IMR-90 (cell line): ENCODE measurements around the gene TSEN54. TPM values are rescaled to one million over a fixed set of nuclear protein-coding genes. Genes with fewer than 3 reads are reported as not detected.

Experiments
- ATAC-seq: fragments of 200-7000 bp; cut with Tn5 transposase; 2 replicates; pipeline ENCODE4 v1.9.1; 2020; ENCODE audit warnings: low read depth, mild to moderate bottlenecking, moderate library complexity
- BruUV-seq: library from RNA; stranded (reverse); fragments of 400-500 nt; replicated peaks from 2 replicates; lab custom pipeline; 2021; lab: Mats Ljungman, UMichigan
- CTCF ChIA-PET: fragments of 300-600 bp; formaldehyde crosslinking; extraction: SDS; loops from one replicate; lab custom pipeline; 2021; ENCODE audit warnings: antibody characterized with exemption; lab: Yijun Ruan, JAX
- POLR2A ChIA-PET: fragments of 300-600 bp; sonication (Branson Sonifier 250); formaldehyde crosslinking; loops from one replicate; lab custom pipeline; 2022; ENCODE audit warnings: antibody characterized with exemption; ENCODE audit not compliant: unreplicated experiment; lab: Charles Lee
- DNase-seq: peaks from one replicate; pipeline ENCODE4 v3.0.0; 2013
- H2AFZ ChIP-seq: replicated peaks from 2 replicates; pipeline ENCODE3; 2013; ENCODE audit warnings: low read length, mild to moderate bottlenecking; ENCODE audit not compliant: poor library complexity
- H2AK5ac ChIP-seq: 2 replicates; pipeline ENCODE4 v1.6.1; 2013; ENCODE audit warnings: low read depth, low read length, inconsistent platforms
- H2AK9ac ChIP-seq: replicated peaks from 2 replicates; pipeline ENCODE3; 2013; ENCODE audit warnings: mild to moderate bottlenecking, low read depth, low read length, moderate library complexity; ENCODE audit not compliant: poor library complexity
- H2BK120ac ChIP-seq: 2 replicates; pipeline ENCODE4 v1.6.1; 2013; ENCODE audit warnings: low read depth, low read length, inconsistent platforms
- H2BK15ac ChIP-seq: 3 replicates; pipeline ENCODE4 v1.6.1; 2013; ENCODE audit warnings: low read depth, low read length, inconsistent platforms
- H2BK20ac ChIP-seq: 2 replicates; pipeline ENCODE4 v1.6.1; 2013; ENCODE audit warnings: low read depth, mild to moderate bottlenecking, inconsistent platforms, low read length, moderate library complexity
- H2BK5ac ChIP-seq: 2 replicates; pipeline ENCODE4 v1.6.1; 2013; ENCODE audit warnings: mild to moderate bottlenecking, low read depth, low read length, inconsistent platforms; ENCODE audit not compliant: poor library complexity, severe bottlenecking
- H3K14ac ChIP-seq: replicated peaks from 2 replicates; pipeline ENCODE4 v1.6.1; 2013; ENCODE audit warnings: low read depth, low read length, inconsistent platforms
- H3K18ac ChIP-seq: 2 replicates; pipeline ENCODE4 v1.6.1; 2013; ENCODE audit warnings: low read depth, low read length, control low read depth
- H3K23ac ChIP-seq: 2 replicates; pipeline ENCODE4 v1.6.1; 2013; ENCODE audit warnings: low read depth, low read length, inconsistent platforms
- H3K27ac ChIP-seq: 2 replicates; pipeline ENCODE4 v1.5.1; 2013; ENCODE audit warnings: mild to moderate bottlenecking, control low read depth, low read length; ENCODE audit not compliant: insufficient read depth
- H3K27me3 ChIP-seq: 2 replicates; pipeline ENCODE4 v1.6.1; 2013; ENCODE audit warnings: low read length; ENCODE audit not compliant: control insufficient read depth, insufficient read depth
- H3K36me3 ChIP-seq: 2 replicates; pipeline ENCODE4 v1.6.1; 2013; ENCODE audit warnings: low read length, mixed read lengths; ENCODE audit not compliant: control insufficient read depth, insufficient read depth
- H3K4ac ChIP-seq: 2 replicates; pipeline ENCODE4 v1.6.1; 2013; ENCODE audit warnings: low read depth, low read length, inconsistent platforms
- H3K4me1 ChIP-seq: 2 replicates; pipeline ENCODE4 v1.6.1; 2013; ENCODE audit warnings: low read length, mixed read lengths; ENCODE audit not compliant: control insufficient read depth, insufficient read depth
- H3K4me2 ChIP-seq: 2 replicates; pipeline ENCODE4 v1.6.1; 2013; ENCODE audit warnings: low read depth, mild to moderate bottlenecking, control low read depth, low read length, moderate library complexity
- H3K4me3 ChIP-seq: 2 replicates; pipeline ENCODE4 v1.5.1; 2013; ENCODE audit warnings: low read depth, mild to moderate bottlenecking, control low read depth, low read length, moderate library complexity; ENCODE audit not compliant: insufficient read depth
- H3K56ac ChIP-seq: 2 replicates; pipeline ENCODE4 v1.6.1; 2013; ENCODE audit warnings: low read length, inconsistent platforms; ENCODE audit not compliant: insufficient read depth; ENCODE audit errors: extremely low read depth
- H3K79me1 ChIP-seq, 2 experiments: 2 replicates each; pipeline ENCODE4 v1.6.1; 2013; ENCODE audit warnings: low read length in 2 of 2, inconsistent platforms in 1 of 2, low read depth in 1 of 2
- H3K9ac ChIP-seq: 2 replicates; pipeline ENCODE4 v1.6.1; 2013; ENCODE audit warnings: low read depth, low read length, control low read depth
- H3K9me1 ChIP-seq: 2 replicates; pipeline ENCODE4 v1.6.1; 2013; ENCODE audit warnings: low read length, inconsistent platforms; ENCODE audit not compliant: insufficient read depth
- H3K9me3 ChIP-seq: 2 replicates; pipeline ENCODE4 v1.6.1; 2013; ENCODE audit warnings: low read length; ENCODE audit not compliant: control insufficient read depth, insufficient read depth
- H4K20me1 ChIP-seq: 2 replicates; pipeline ENCODE4 v1.6.1; 2013; ENCODE audit warnings: low read length, inconsistent platforms; ENCODE audit not compliant: insufficient read depth
- H4K5ac ChIP-seq: 2 replicates; pipeline ENCODE4 v1.6.1; 2013; ENCODE audit warnings: mild to moderate bottlenecking, low read depth, low read length, control low read depth
- H4K8ac ChIP-seq, 2 experiments: 2 replicates each; pipeline ENCODE4 v1.6.1; 2013; ENCODE audit warnings: low read depth in 2 of 2, low read length in 2 of 2, control low read depth in 1 of 2, inconsistent platforms in 1 of 2
- H4K91ac ChIP-seq: 2 replicates; pipeline ENCODE4 v1.6.1; 2013; ENCODE audit warnings: low read depth, low read length, inconsistent platforms; ENCODE audit not compliant: insufficient read depth
- BHLHE40 ChIP-seq: fragments of 150-350 bp; IDR thresholded peaks from 2 replicates; pipeline ENCODE4 v1.6.1; 2016; ENCODE audit warnings: mild to moderate bottlenecking, low read depth, low read length
- CEBPB ChIP-seq: IDR thresholded peaks from 2 replicates; pipeline ENCODE4 v1.6.1; 2012; ENCODE audit warnings: low read depth, low read length, improper control_type of control experiment
- CTCF ChIP-seq: conservative IDR thresholded peaks from 2 replicates; pipeline ENCODE4 v1.5.1; 2012; ENCODE audit warnings: mild to moderate bottlenecking, low read depth, low read length, improper control_type of control experiment
- POLR2A ChIP-seq: IDR thresholded peaks from 2 replicates; pipeline ENCODE4 v1.6.1; 2012; ENCODE audit warnings: mild to moderate bottlenecking, low read depth, low read length
- USF2 ChIP-seq: fragments of 150-350 bp; IDR thresholded peaks from 2 replicates; pipeline ENCODE4 v1.6.1; 2017; ENCODE audit warnings: mild to moderate bottlenecking, antibody characterized with exemption, low read length, low read depth
- WGBS, 2 experiments: methylation state at CpG; one replicate each; pipeline versions ENCODE4 v1.1.5 to v1.1.7; 2013; ENCODE audit warnings: missing lambda C conversion rate in 2 of 2; ENCODE audit not compliant: insufficient read length in 1 of 2; ENCODE audit errors: extremely low coverage in 2 of 2; 5-methylcytosine and 5-hydroxymethylcytosine counted together
- dilution Hi-C: fragments of 300-500 bp; cut with HindIII; formaldehyde crosslinking; loops from one replicate; pipeline ENCODE4 v1.14.3; 2018; ENCODE audit warnings: low sequenced_read_pairs; ENCODE audit not compliant: unreplicated experiment
- in situ Hi-C: fragments of 300-500 bp; cut with MboI; formaldehyde crosslinking; loops from 3 replicates; pipeline ENCODE4 v1.14.3; 2019; ENCODE audit warnings: low sequenced_read_pairs, inconsistent platforms, mixed read lengths
- intact Hi-C: fragments of 100-400 bp; cut with micrococcal nuclease; formaldehyde crosslinking; loops from 2 replicates; pipeline ENCODE4 v1.10.0; 2022
- polyA plus RNA-seq, 3 experiments: library from polyadenylated mRNA; depleted of rRNA; stranded (reverse); fragments of >200 nt; gene quantifications; 2 replicates each; pipeline ENCODE4 v1.2.3, GENCODE V29; 2012; ENCODE audit warnings: low replicate concordance in 1 of 3
- total RNA-seq: library from RNA; depleted of rRNA; stranded (reverse); fragments of >200 nt; gene quantifications from 2 replicates; pipeline ENCODE4 v1.2.3, GENCODE V29; 2012

The TSEN54 gene
- total and polyA plus RNA-seq, 2 of the 4 experiments (the other 2 are of a cell fraction): 7.2 to 14.9 TPM

- Histone ChIP-seq H3K4me2 (no peak overlapping the region), H2BK5ac (no peak overlapping the region), H3K9me1 (no peaks in the 10 kb centered on the region), H3K4me1 (no peaks in the 10 kb centered on the region), H3K79me1 (no peaks in the 10 kb centered on the region), H3K4me3 (no peak overlapping the region), H3K56ac (no peak overlapping the region), H4K20me1 (no peaks in the 10 kb centered on the region), H2BK20ac (no peak overlapping the region), H3K36me3 (no peaks in the 10 kb centered on the region), H3K23ac (no peak overlapping the region), H3K9me3 (no peaks in the 10 kb centered on the region), H2AK5ac (no peak overlapping the region), H3K9ac (no peak overlapping the region), H2AFZ (peak overlapping the region; percentile 77), H4K91ac (no peak overlapping the region), H4K8ac (no peak overlapping the region), H3K14ac (0 out of 2 replicates have a peak overlapping the region, but pooled peaks have one; percentile 45), H3K18ac (no peak overlapping the region), H3K27ac (no peak overlapping the region), H2BK120ac (no peak overlapping the region), H3K4ac (no peak overlapping the region), H4K5ac (no peak overlapping the region), H3K27me3 (peaks cover 24% of the 10 kb centered on the region; the same call in 1 of the 2 replicates), H2BK15ac (no peak overlapping the region), H2AK9ac (no peak overlapping the region)
- dilution Hi-C loops (no loop called here), intact Hi-C loops (no loop called here), in situ Hi-C loops (no loop called here)
- no TSS peak for BruUV-seq
- ChIA-PET POLR2A (no interaction called here), CTCF (no interaction called here)
- TF ChIP-seq POLR2A (no peak), BHLHE40 (no peak), USF2 (no peak), CEBPB (no peak), CTCF (no peak)
- ATAC-seq (peak; percentile 77), DNase-seq (peak; percentile 9)
- no CpG with 5 or more reads among the region's 15 CpGs for WGBS, 2 experiments
Measured at GRCh38 chr17:75571197-75571884, 55.0 kb downstream of the TSEN54 start.
